PC-9 (cell line): ENCODE results near the gene ANO4. TPM values are rescaled to one million over a fixed set of nuclear protein-coding genes. Genes with fewer than 3 reads are reported as not detected.

ENCODE experiments used
- BruUV-seq: library from RNA; stranded (reverse); fragments of 400-500 nt; replicated peaks from 2 replicates; lab custom pipeline; 2021; lab: Mats Ljungman, UMichigan
- CTCF ChIA-PET: fragments of 300-600 bp; sonication (Branson Sonifier 250); formaldehyde crosslinking; loops from one replicate; lab custom pipeline; 2022; ENCODE audit warnings: antibody characterized with exemption; lab: Charles Lee
- POLR2A ChIA-PET: fragments of 300-600 bp; sonication (Branson Sonifier 250); formaldehyde crosslinking; loops from one replicate; lab custom pipeline; 2022; ENCODE audit warnings: antibody characterized with exemption; ENCODE audit not compliant: unreplicated experiment; lab: Charles Lee
- DNase-seq, 2 experiments: peaks; one replicate each; pipeline versions ENCODE4 v3.0.0 to v3.0.0-alpha.2; 2015 to 2022; ENCODE audit warnings: mixed read lengths in 1 of 2
- H2AFZ ChIP-seq: fragments of 200-600 bp; sonication (generic); 2 replicates; pipeline ENCODE4 v1.8.1; 2017; ENCODE audit warnings: antibody characterized with exemption
- H3F3A ChIP-seq: fragments of 200-600 bp; sonication (generic); 2 replicates; pipeline ENCODE4 v1.8.1; 2017; ENCODE audit warnings: antibody characterized with exemption, mild to moderate bottlenecking, low read depth; ENCODE audit not compliant: insufficient read depth
- H3K27ac ChIP-seq: fragments of 200-600 bp; sonication (generic); 2 replicates; pipeline ENCODE4 v1.6.1; 2016; ENCODE audit warnings: mixed run types
- H3K27me3 ChIP-seq: fragments of 200-600 bp; sonication (generic); 2 replicates; pipeline ENCODE4 v1.6.1; 2016; ENCODE audit warnings: low read depth, mixed run types; ENCODE audit not compliant: insufficient read depth
- H3K36me3 ChIP-seq: fragments of 200-600 bp; sonication (generic); 2 replicates; pipeline ENCODE4 v1.6.1; 2016; ENCODE audit warnings: low read depth, mixed run types
- H3K4me1 ChIP-seq: fragments of 200-600 bp; sonication (generic); replicated peaks from 2 replicates; pipeline ENCODE4 v1.6.1; 2016; ENCODE audit warnings: mixed run types; ENCODE audit not compliant: insufficient read depth
- H3K4me2 ChIP-seq: fragments of 200-600 bp; sonication (generic); 2 replicates; pipeline ENCODE4 v1.6.1; 2017; ENCODE audit warnings: mixed run types
- H3K4me3 ChIP-seq: fragments of 200-600 bp; sonication (generic); 2 replicates; pipeline ENCODE4 v1.6.1; 2016; ENCODE audit warnings: mixed run types
- H3K79me2 ChIP-seq: fragments of 200-600 bp; sonication (generic); 2 replicates; pipeline ENCODE4 v1.6.1; 2017; ENCODE audit warnings: low read depth, mixed run types
- H3K9me2 ChIP-seq: fragments of 200-600 bp; sonication (generic); 2 replicates; pipeline ENCODE4 v1.8.1; 2017; ENCODE audit warnings: mild to moderate bottlenecking; ENCODE audit not compliant: insufficient read depth
- H3K9me3 ChIP-seq: fragments of 200-600 bp; sonication (generic); 2 replicates; pipeline ENCODE4 v1.8.1; 2016; ENCODE audit warnings: low read depth; ENCODE audit not compliant: insufficient read depth
- H4K20me1 ChIP-seq: fragments of 200-600 bp; sonication (generic); 2 replicates; pipeline ENCODE4 v1.8.1; 2017; ENCODE audit not compliant: insufficient read depth
- EZH2 ChIP-seq: fragments of 200-600 bp; sonication (generic); IDR thresholded peaks from 2 replicates; pipeline ENCODE4 v1.8.0; 2017; ENCODE audit warnings: antibody characterized with exemption, low read depth
- intact Hi-C: fragments of 100-400 bp; cut with micrococcal nuclease; formaldehyde crosslinking; loops from one replicate; pipeline ENCODE4 v1.10.0; 2022; ENCODE audit not compliant: unreplicated experiment
- total RNA-seq: library from RNA; stranded (reverse); gene quantifications from 2 replicates; pipeline ENCODE4 v1.2.3, GENCODE V29; 2021
- TF ChIP-seq, protein P1 (sequence below): fragments of 200-600 bp; sonication (generic); conservative IDR thresholded peaks from 2 replicates; pipeline ENCODE4 v1.6.1; 2017; ENCODE audit warnings: mixed run types, antibody characterized with exemption, mild to moderate bottlenecking, moderate library complexity

The ANO4 gene
- total RNA-seq, 1 experiment from 2014 or later = not detected

DNA sequence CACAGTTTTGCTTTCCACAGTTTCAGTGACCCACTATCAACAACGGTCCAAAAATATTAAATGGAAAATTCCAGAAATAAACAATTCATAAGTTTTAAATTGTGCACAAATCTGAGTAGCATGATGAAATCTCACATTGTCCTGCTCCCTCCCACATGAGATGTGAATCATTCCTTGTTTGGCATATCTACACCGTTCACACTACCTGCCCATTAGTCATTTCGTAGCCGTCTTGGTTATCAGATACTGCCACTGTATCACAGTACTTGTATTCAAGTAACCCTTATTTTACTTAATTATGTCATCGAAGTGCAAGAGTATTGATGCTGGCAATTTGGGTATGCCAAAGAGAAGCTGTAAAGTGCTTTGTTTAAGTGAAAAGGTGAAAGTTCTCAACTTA, 270.1 kb downstream of the ANO4 start:
- H4K20me1 ChIP-seq = no peaks in the 10 kb centered on the region
- H3K27ac ChIP-seq = no peak overlapping the region
- TF ChIP-seq EZH2 = no peak
- TF ChIP-seq, protein P1, sequence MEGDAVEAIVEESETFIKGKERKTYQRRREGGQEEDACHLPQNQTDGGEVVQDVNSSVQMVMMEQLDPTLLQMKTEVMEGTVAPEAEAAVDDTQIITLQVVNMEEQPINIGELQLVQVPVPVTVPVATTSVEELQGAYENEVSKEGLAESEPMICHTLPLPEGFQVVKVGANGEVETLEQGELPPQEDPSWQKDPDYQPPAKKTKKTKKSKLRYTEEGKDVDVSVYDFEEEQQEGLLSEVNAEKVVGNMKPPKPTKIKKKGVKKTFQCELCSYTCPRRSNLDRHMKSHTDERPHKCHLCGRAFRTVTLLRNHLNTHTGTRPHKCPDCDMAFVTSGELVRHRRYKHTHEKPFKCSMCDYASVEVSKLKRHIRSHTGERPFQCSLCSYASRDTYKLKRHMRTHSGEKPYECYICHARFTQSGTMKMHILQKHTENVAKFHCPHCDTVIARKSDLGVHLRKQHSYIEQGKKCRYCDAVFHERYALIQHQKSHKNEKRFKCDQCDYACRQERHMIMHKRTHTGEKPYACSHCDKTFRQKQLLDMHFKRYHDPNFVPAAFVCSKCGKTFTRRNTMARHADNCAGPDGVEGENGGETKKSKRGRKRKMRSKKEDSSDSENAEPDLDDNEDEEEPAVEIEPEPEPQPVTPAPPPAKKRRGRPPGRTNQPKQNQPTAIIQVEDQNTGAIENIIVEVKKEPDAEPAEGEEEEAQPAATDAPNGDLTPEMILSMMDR = no peak
- H3K36me3 ChIP-seq = no peaks in the 10 kb centered on the region
- H3K27me3 ChIP-seq = no peaks in the 10 kb centered on the region
- H3K9me2 ChIP-seq = no peaks in the 10 kb centered on the region
- H2AFZ ChIP-seq = no peak overlapping the region
- no peaks in the 10 kb centered on the region for H3F3A ChIP-seq
- no peak overlapping the region for H3K4me3 ChIP-seq
- DNase-seq = no peak
- CTCF ChIA-PET = no interaction called here
- no peak overlapping the region for H3K4me2 ChIP-seq
- intact Hi-C loops = no loop called here
- BruUV-seq = no TSS peak
- POLR2A ChIA-PET = no interaction called here
- no peaks in the 10 kb centered on the region for H3K4me1 ChIP-seq
- no peaks in the 10 kb centered on the region for H3K79me2 ChIP-seq
- no peaks in the 10 kb centered on the region for H3K9me3 ChIP-seq

DNA sequence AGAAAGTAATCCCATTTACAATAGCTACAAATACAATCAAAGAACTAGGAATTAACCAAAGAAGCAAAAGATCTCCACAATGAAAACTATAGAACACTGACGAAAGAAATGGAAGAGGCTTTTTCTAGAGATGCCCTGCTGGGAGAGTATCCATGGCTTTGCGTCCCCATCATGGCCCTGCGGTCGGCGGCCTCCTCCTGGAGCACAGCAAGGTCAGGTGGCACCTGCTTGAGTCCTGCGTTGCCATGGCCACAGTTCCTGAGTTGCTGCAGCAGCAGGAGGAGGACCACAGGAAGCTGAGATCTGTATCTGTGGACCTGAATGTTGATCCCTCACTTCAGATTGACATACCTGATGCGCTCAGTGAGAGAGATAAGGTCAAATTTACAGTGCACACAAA, 271.9 kb downstream of the ANO4 start:
- no peak for DNase-seq
- H3K9me2 ChIP-seq = no peaks in the 10 kb centered on the region
- CTCF ChIA-PET = no interaction called here
- no peaks in the 10 kb centered on the region for H3K9me3 ChIP-seq
- no peaks in the 10 kb centered on the region for H3F3A ChIP-seq
- intact Hi-C loops = no loop called here
- no peak for TF ChIP-seq EZH2
- TF ChIP-seq, protein P1 = no peak
- H3K79me2 ChIP-seq = no peaks in the 10 kb centered on the region
- H3K27me3 ChIP-seq = no peaks in the 10 kb centered on the region
- H3K4me1 ChIP-seq = no peaks in the 10 kb centered on the region
- no peak overlapping the region for H2AFZ ChIP-seq
- no peak overlapping the region for H3K27ac ChIP-seq
- POLR2A ChIA-PET = no interaction called here
- no peaks in the 10 kb centered on the region for H4K20me1 ChIP-seq
- H3K4me3 ChIP-seq = no peak overlapping the region
- no peaks in the 10 kb centered on the region for H3K36me3 ChIP-seq
- no peak overlapping the region for H3K4me2 ChIP-seq
- no TSS peak for BruUV-seq

DNA sequence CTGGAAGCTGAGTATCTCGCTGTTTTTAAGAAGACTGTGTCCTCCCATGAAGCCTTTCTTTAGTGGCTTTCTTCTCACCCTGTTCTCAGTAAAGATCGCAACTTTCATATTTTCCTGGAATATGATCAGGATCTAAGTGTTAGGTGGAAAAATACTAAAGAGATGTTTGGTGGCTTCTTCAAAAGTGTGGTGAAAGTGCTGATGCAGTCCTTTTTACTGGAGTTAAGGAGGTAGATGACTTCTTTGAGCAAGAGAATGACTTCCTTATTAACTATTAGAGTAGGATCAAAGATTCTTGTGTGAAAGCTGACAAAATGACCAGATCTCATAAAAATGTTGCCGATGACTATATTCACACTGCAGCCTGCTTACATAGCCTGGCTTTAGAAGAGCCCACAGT, 273.8 kb downstream of the ANO4 start:
- BruUV-seq = no TSS peak
- no peaks in the 10 kb centered on the region for H3K9me2 ChIP-seq
- no peak overlapping the region for H3K27ac ChIP-seq
- ChIA-PET CTCF (no interaction called here), POLR2A (no interaction called here)
- H4K20me1 ChIP-seq = no peaks in the 10 kb centered on the region
- TF ChIP-seq EZH2 = no peak
- TF ChIP-seq, protein P1 = no peak
- DNase-seq = no peak
- H3K27me3 ChIP-seq = no peaks in the 10 kb centered on the region
- intact Hi-C loops = no loop called here
- no peaks in the 10 kb centered on the region for H3F3A ChIP-seq
- no peaks in the 10 kb centered on the region for H3K36me3 ChIP-seq
- no peak overlapping the region for H3K4me2 ChIP-seq
- H3K79me2 ChIP-seq = no peaks in the 10 kb centered on the region
- H3K4me3 ChIP-seq = no peak overlapping the region
- no peaks in the 10 kb centered on the region for H3K9me3 ChIP-seq
- H2AFZ ChIP-seq = no peak overlapping the region
- H3K4me1 ChIP-seq = no peaks in the 10 kb centered on the region
